ENCODE results near the gene SNTB2. TPM values are rescaled to one million over a fixed set of nuclear protein-coding genes. Genes with fewer than 3 reads are reported as not detected.
"Not testable (repeated sequence)": the region's sequence is repeated elsewhere in the genome, so short reads cannot be mapped to it uniquely, and the experiment has no call there.

The SNTB2 gene
- 10 to 100 TPM; 14.2 to 31.4 (median 24.1) TPM for total RNA-seq

- H3K9me3 ChIP-seq, result no peaks in the 10 kb centered on the region
- peak within 1 kb of the TSS; percentile 78 to 94 (median 82) for H3K4me3 ChIP-seq
- in situ Hi-C loops (cut with MboI; ENCODE audit: low pct_ligation_motif_present in 1 of 4, low pct_unique_long_range_greater_than_20kb in 1 of 4, low sequenced_read_pairs in 3 of 4) (no loop called here), intact Hi-C loops (cut with DNase I; ENCODE audit: low total_unique reads) (no loop called here)
- peak; percentile 96 for DNase-seq
- 0 to 1% methylated on average over 8 to 41 of the region's 69 CpGs for WGBS, 2 donors (ENCODE audit: low coverage in 1 of 2)
- no peak for TF ChIP-seq CTCF (IDR thresholded peaks at IDR 0.05)
- peak; percentile 92 for TF ChIP-seq POLR2A (IDR thresholded peaks at IDR 0.05)
- peak; percentile 93 to 97 (median 94) for TF ChIP-seq POLR2AphosphoS5 (IDR thresholded peaks at IDR 0.05)
- TF ChIP-seq EP300 (IDR thresholded peaks at IDR 0.05; ENCODE audit: low read depth), result no peak
- no peaks in the 10 kb centered on the region for H3K36me3 ChIP-seq
- peak within 1 kb of the TSS; percentile 95 to 98 (median 96) for H3K27ac ChIP-seq
- no peaks in the 10 kb centered on the region for H3K27me3 ChIP-seq
- H3K4me1 ChIP-seq, result peaks cover 4 to 38% (median 36%) of the 10 kb centered on the region in 4 donors
Measured at GRCh38 chr16:69186642-69187445, at the start of gene SNTB2. Gene SNTB2, plus strand, starts transcription at chr16:69187164. Its CDS starts 3 bp downstream, at chr16:69187167.

GRCh38 chr16:69138608-69139007, 48.4 kb upstream of the SNTB2 start:
- peaks cover 3 to 8% (median 7%) of the 10 kb centered on the region in 4 donors for H3K4me1 ChIP-seq
- 84% methylated on average over 2 of the region's 2 CpGs; no CpG with 5 or more reads in 1 of the 2 donors for WGBS, 2 donors (ENCODE audit: low coverage in 1 of 2)
- H3K36me3 ChIP-seq, result peaks cover 0 to 38% (median 6%) of the 10 kb centered on the region in 4 donors
- TF ChIP-seq POLR2AphosphoS5 (IDR thresholded peaks at IDR 0.05) (no peak), POLR2A (IDR thresholded peaks at IDR 0.05) (no peak), EP300 (IDR thresholded peaks at IDR 0.05; ENCODE audit: low read depth) (no peak), CTCF (IDR thresholded peaks at IDR 0.05) (no peak)
- H3K27ac ChIP-seq, result no peak overlapping the region
- no peaks in the 10 kb centered on the region for H3K9me3 ChIP-seq
- no peaks in the 10 kb centered on the region for H3K27me3 ChIP-seq
- no peak overlapping the region for H3K4me3 ChIP-seq
- intact Hi-C loops (cut with DNase I; ENCODE audit: low total_unique reads) (loop anchor here (5.0 kb wide), 1 partner anchor 1149 kb away; the partner anchor contains the start of gene AARS1), in situ Hi-C loops (cut with MboI; ENCODE audit: low pct_ligation_motif_present in 1 of 4, low pct_unique_long_range_greater_than_20kb in 1 of 4, low sequenced_read_pairs in 3 of 4) (no loop called here)
- DNase-seq, result no peak

GRCh38 chr16:69139464-69139863, 47.5 kb upstream of the SNTB2 start:
- H3K9me3 ChIP-seq; in situ Hi-C loops (cut with MboI; ENCODE audit: low pct_ligation_motif_present in 1 of 4, low pct_unique_long_range_greater_than_20kb in 1 of 4, low sequenced_read_pairs in 3 of 4); H3K27me3 ChIP-seq; DNase-seq; H3K4me1 ChIP-seq; H3K4me3 ChIP-seq; H3K27ac ChIP-seq: not testable (repeated sequence)
- WGBS, 2 donors (ENCODE audit: low coverage in 1 of 2), result 83 to 94% methylated on average over 6 to 7 of the region's 7 CpGs
- H3K36me3 ChIP-seq, result peaks cover 0 to 45% (median 9%) of the 10 kb centered on the region in 4 donors
- intact Hi-C loops (cut with DNase I; ENCODE audit: low total_unique reads), result loop anchor here (5.0 kb wide), 1 partner anchor 1148 kb away; the partner anchor contains the start of gene AARS1

GRCh38 chr16:69141014-69141413, 46.0 kb upstream of the SNTB2 start:
- in situ Hi-C loops (cut with MboI; ENCODE audit: low pct_ligation_motif_present in 1 of 4, low pct_unique_long_range_greater_than_20kb in 1 of 4, low sequenced_read_pairs in 3 of 4), result loop anchor here in 1 of 4 donors (10.0 kb wide), 1 partner anchor 144 kb away; no protein-coding TSS in a partner anchor
- intact Hi-C loops (cut with DNase I; ENCODE audit: low total_unique reads), result no loop called here
- TF ChIP-seq POLR2A (IDR thresholded peaks at IDR 0.05) (no peak), POLR2AphosphoS5 (IDR thresholded peaks at IDR 0.05) (no peak), CTCF (IDR thresholded peaks at IDR 0.05) (no peak), EP300 (IDR thresholded peaks at IDR 0.05; ENCODE audit: low read depth) (no peak)
- 96% methylated on average over 4 to 5 of the region's 5 CpGs for WGBS, 2 donors (ENCODE audit: low coverage in 1 of 2)
- Histone ChIP-seq H3K4me1 (no peaks in the 10 kb centered on the region), H3K4me3 (no peak overlapping the region), H3K36me3 (peaks cover 0 to 51% (median 13%) of the 10 kb centered on the region in 4 donors), H3K27ac (no peak overlapping the region), H3K9me3 (no peaks in the 10 kb centered on the region), H3K27me3 (no peaks in the 10 kb centered on the region)
- no peak for DNase-seq
